HepG2 (cell line): ENCODE data around the gene RTP1. TPM values are rescaled to one million over a fixed set of nuclear protein-coding genes. Genes with fewer than 3 reads are reported as not detected.

Source experiments
- ATAC-seq: fragments of 200-7000 bp; cut with Tn5 transposase; 3 replicates; pipeline ENCODE4 v1.9.1; 2020; ENCODE audit warnings: mild to moderate bottlenecking, moderate library complexity
- BruUV-seq: library from RNA; stranded (reverse); fragments of 400-500 nt; replicated peaks from 2 replicates; lab custom pipeline; 2021; lab: Mats Ljungman, UMichigan
- CTCF ChIA-PET: fragments of 300-600 bp; formaldehyde crosslinking; extraction: SDS; loops from one replicate; lab custom pipeline; 2021; ENCODE audit warnings: low total read pairs, inconsistent platforms, low intra/inter-chr PET ratio; lab: Yijun Ruan, JAX
- POLR2A ChIA-PET: fragments of 350-600 bp; sonication (Branson Sonifier 250); formaldehyde crosslinking; loops from one replicate; lab custom pipeline; 2020; ENCODE audit warnings: antibody characterized with exemption, inconsistent platforms; lab: Yijun Ruan, JAX
- DNase-seq: peaks from one replicate; pipeline ENCODE4 v3.0.0-alpha.2; 2015; ENCODE audit warnings: low spot score
- FAIRE-seq: peaks from 3 replicates; lab custom pipeline; 2011; peaks lifted over from hg19 to GRCh38; lab: Jason Lieb, UNC
- H2AFZ ChIP-seq: one replicate; pipeline ENCODE4 v1.6.1; 2011; ENCODE audit warnings: low read length, inconsistent platforms
- H3K27ac ChIP-seq: fragments of 300-600 bp; 3 replicates; pipeline ENCODE4 v1.8.0; 2011; ENCODE audit warnings: mixed run types, mild to moderate bottlenecking, mixed read lengths, low read length, inconsistent platforms; ENCODE audit not compliant: insufficient read depth; ENCODE audit errors: extremely low read length
- H3K27me3 ChIP-seq, 2 experiments: fragments of 200-600 bp in 1 of 2; 2 replicates in 1 of 2; 3 replicates in 1 of 2; pipeline versions ENCODE4 v1.6.0 to v1.8.0; 2011; ENCODE audit warnings: low read length in 2 of 2, mild to moderate bottlenecking in 2 of 2, moderate library complexity in 2 of 2, inconsistent platforms in 1 of 2; ENCODE audit not compliant: insufficient read depth in 2 of 2, control insufficient read depth in 1 of 2
- H3K36me3 ChIP-seq, 2 experiments: fragments of 200-600 bp in 1 of 2; replicated peaks in 1 of 2; 2 replicates in 1 of 2; 3 replicates in 1 of 2; pipeline versions ENCODE4 v1.5.1 to v1.8.0; 2011; ENCODE audit warnings: low read length in 2 of 2, inconsistent platforms in 1 of 2; ENCODE audit not compliant: insufficient read depth in 2 of 2, control insufficient read depth in 1 of 2
- H3K4me1 ChIP-seq: 2 replicates; pipeline ENCODE4 v1.5.1; 2012; ENCODE audit warnings: low read length, inconsistent platforms; ENCODE audit not compliant: insufficient read depth
- H3K4me2 ChIP-seq: 2 replicates; pipeline ENCODE4 v1.6.0; 2011; ENCODE audit warnings: low read depth, low read length, inconsistent platforms
- H3K4me3 ChIP-seq, 3 experiments: fragments of 200-600 bp in 1 of 3; sonication (generic), shearing (Covaris generic) in 1 of 3; replicated peaks in 1 of 3; 2 replicates each; pipeline ENCODE4 v1.5.1; 2011 to 2016; ENCODE audit warnings: low read length in 3 of 3, inconsistent platforms in 2 of 3, low read depth in 2 of 3, mild to moderate bottlenecking in 2 of 3, control low read depth in 1 of 3, mixed read lengths in 1 of 3; ENCODE audit not compliant: insufficient read depth in 1 of 3
- H3K79me2 ChIP-seq: one replicate; pipeline ENCODE4 v1.6.1; 2011; ENCODE audit warnings: low read length, inconsistent platforms; ENCODE audit not compliant: insufficient read depth
- H3K9ac ChIP-seq: 2 replicates; pipeline ENCODE4 v1.6.0; 2011; ENCODE audit warnings: mild to moderate bottlenecking, low read depth, low read length, inconsistent platforms; ENCODE audit not compliant: insufficient read depth
- H3K9me3 ChIP-seq: 2 replicates; pipeline ENCODE4 v1.5.1; 2012; ENCODE audit warnings: mild to moderate bottlenecking, low read length
- H4K20me1 ChIP-seq: 2 replicates; pipeline ENCODE4 v1.6.0; 2011; ENCODE audit warnings: inconsistent platforms, mild to moderate bottlenecking, low read length, moderate library complexity; ENCODE audit not compliant: insufficient read depth
- DNMT3B ChIP-seq: conservative IDR thresholded peaks from 2 replicates; pipeline ENCODE4 v1.6.1; 2016; ENCODE audit warnings: missing biosample characterization, control low read depth
- EEA1 ChIP-seq: sonication (generic); formaldehyde crosslinking; IDR thresholded peaks from 2 replicates; pipeline ENCODE4 v1.5.1; 2020; ENCODE audit warnings: mild to moderate bottlenecking, missing genetic modification reagents, borderline replicate concordance
- EED ChIP-seq: sonication (generic); formaldehyde crosslinking; IDR thresholded peaks from 2 replicates; pipeline ENCODE4 v1.5.0; 2020; ENCODE audit warnings: mild to moderate bottlenecking, missing genetic modification reagents
- FOSL2 ChIP-seq: sonication (generic); formaldehyde crosslinking; IDR thresholded peaks from 2 replicates; pipeline ENCODE4 v1.4.0; 2020; ENCODE audit warnings: missing genetic modification reagents
- MLLT10 ChIP-seq: sonication (generic); formaldehyde crosslinking; IDR thresholded peaks from 2 replicates; pipeline ENCODE4 v1.4.0; 2020; ENCODE audit warnings: missing genetic modification reagents
- PAX8 ChIP-seq: sonication (generic); formaldehyde crosslinking; IDR thresholded peaks from 2 replicates; pipeline ENCODE4 v1.8.0; 2022; ENCODE audit warnings: mild to moderate bottlenecking, missing genetic modification reagents, borderline replicate concordance
- RBFOX2 ChIP-seq: fragments of 200-400 bp; formaldehyde crosslinking; IDR thresholded peaks from 2 replicates; pipeline ENCODE4 v1.6.1; 2017; ENCODE audit warnings: low read depth, mild to moderate bottlenecking, low read length
- RCOR2 ChIP-seq: IDR thresholded peaks from 2 replicates; pipeline ENCODE4 v1.6.1; 2016; ENCODE audit warnings: missing biosample characterization, missing genetic modification reagents
- SMAD3 ChIP-seq: sonication (generic); formaldehyde crosslinking; IDR thresholded peaks from 2 replicates; pipeline ENCODE4 v1.4.0; 2020; ENCODE audit warnings: missing genetic modification reagents
- SP140L ChIP-seq: sonication (generic); formaldehyde crosslinking; IDR thresholded peaks from 2 replicates; pipeline ENCODE4 v1.4.0; 2020; ENCODE audit warnings: missing genetic modification reagents, borderline replicate concordance
- SP2 ChIP-seq: sonication (generic); formaldehyde crosslinking; IDR thresholded peaks from 2 replicates; pipeline ENCODE4 v1.5.1; 2020; ENCODE audit warnings: mild to moderate bottlenecking, missing genetic modification reagents
- YEATS4 ChIP-seq: sonication (generic); formaldehyde crosslinking; IDR thresholded peaks from 2 replicates; pipeline ENCODE4 v1.4.0; 2020; ENCODE audit warnings: missing genetic modification reagents, borderline replicate concordance
- ZBTB1 ChIP-seq: sonication (generic); formaldehyde crosslinking; IDR thresholded peaks from 2 replicates; pipeline ENCODE4 v1.4.0; 2020; ENCODE audit warnings: missing genetic modification reagents, borderline replicate concordance
- ZMAT5 ChIP-seq: sonication (generic); formaldehyde crosslinking; IDR thresholded peaks from 2 replicates; pipeline ENCODE4 v1.5.0; 2020; ENCODE audit warnings: mild to moderate bottlenecking, low read depth, missing genetic modification reagents, borderline replicate concordance
- ZNF264 ChIP-seq: sonication (generic); formaldehyde crosslinking; IDR thresholded peaks from 2 replicates; pipeline ENCODE4 v1.4.0; 2020; ENCODE audit warnings: missing genetic modification reagents
- ZNF552 ChIP-seq: sonication (generic); formaldehyde crosslinking; IDR thresholded peaks from 2 replicates; pipeline ENCODE4 v1.9.0; 2022; ENCODE audit warnings: missing genetic modification reagents, mild to moderate bottlenecking, borderline replicate concordance
- ZNF607 ChIP-seq: sonication (generic); formaldehyde crosslinking; IDR thresholded peaks from 2 replicates; pipeline ENCODE4 v1.5.1; 2020; ENCODE audit warnings: missing genetic modification reagents, mild to moderate bottlenecking, borderline replicate concordance
- ZSCAN9 ChIP-seq: IDR thresholded peaks from 2 replicates; pipeline ENCODE4 v1.6.1; 2016; ENCODE audit warnings: borderline replicate concordance
- WGBS: methylation state at CpG from one replicate; pipeline ENCODE4 v1.1.6; 2017; ENCODE audit warnings: low lambda C conversion rate; 5-methylcytosine and 5-hydroxymethylcytosine counted together
- in situ Hi-C: cut with HindIII; loops from 2 replicates; pipeline ENCODE4 v1.10.0; 2017; ENCODE audit warnings: low pct_unique_long_range_greater_than_20kb; ENCODE audit not compliant: extremely low pct_ligation_motif_present
- intact Hi-C: fragments of 100-400 bp; cut with micrococcal nuclease; formaldehyde crosslinking; loops from one replicate; pipeline ENCODE4 v1.10.0; 2022; ENCODE audit not compliant: unreplicated experiment
- polyA plus RNA-seq, 8 experiments: library from polyadenylated mRNA; depleted of rRNA in 3 of 8; stranded (reverse) in 7 of 8; unstranded in 1 of 8; fragments of >200 nt; fragmentation: Illumina TruSeq in 4 of 8; extraction: Trizol in 4 of 8; gene quantifications; 2 replicates each; pipeline versions ENCODE4 v1.2.1 to v1.2.3, GENCODE V29; 2011 to 2016; ENCODE audit warnings: low read depth in 4 of 8, missing spikeins in 1 of 8, mixed read lengths in 1 of 8; ENCODE audit not compliant: insufficient read depth in 1 of 8
- total RNA-seq, 5 experiments: library from RNA; depleted of rRNA; stranded (reverse); fragments of >200 nt; fragmentation: Illumina TruSeq; extraction: Trizol; gene quantifications; 2 replicates each; pipeline ENCODE4 v1.2.3, GENCODE V29; 2016; ENCODE audit warnings: low read depth in 1 of 5
- TF ChIP-seq, protein P1 (sequence below): sonication (generic); formaldehyde crosslinking; IDR thresholded peaks from 2 replicates; pipeline ENCODE4 v1.5.1; 2020; ENCODE audit warnings: mild to moderate bottlenecking, missing genetic modification reagents, moderate library complexity
- TF ChIP-seq, protein P2 (sequence below): sonication (generic); formaldehyde crosslinking; IDR thresholded peaks from 2 replicates; pipeline ENCODE4 v1.5.1; 2020; ENCODE audit warnings: missing genetic modification reagents, mild to moderate bottlenecking, borderline replicate concordance

Gene RTP1
- total and polyA plus RNA-seq, 2 of the 13 experiments (the other 11 are each of a cell fraction or from before 2014, with no cell fraction given): not detected

DNA sequence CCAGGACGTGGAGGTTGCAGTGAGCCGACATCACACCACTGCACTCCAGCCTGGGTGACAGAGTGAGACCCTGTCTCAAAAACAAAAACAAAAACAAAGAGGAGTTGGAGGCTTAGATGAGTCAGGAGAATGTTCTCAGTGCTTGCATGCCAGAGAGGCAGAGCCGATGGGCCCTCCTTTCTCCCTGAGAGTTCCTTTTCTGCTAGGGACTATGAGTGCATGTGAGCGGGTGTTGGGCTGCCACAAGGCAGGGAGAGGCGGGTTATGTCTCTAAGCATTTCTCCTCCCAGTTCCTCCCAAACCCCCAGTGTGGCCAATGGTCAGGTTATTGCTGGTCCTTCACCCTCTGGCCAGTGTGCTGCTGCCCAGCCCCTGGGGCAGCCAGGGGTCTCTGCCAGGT, 45.1 kb downstream of the RTP1 start:
- POLR2A ChIA-PET: no interaction called here
- Histone ChIP-seq H2AFZ (no peak overlapping the region), H3K36me3 (no peaks in the 10 kb centered on the region), H3K9me3 (no peaks in the 10 kb centered on the region), H3K27ac (no peak overlapping the region), H3K27me3 (peaks cover 0 to 3% of the 10 kb centered on the region in 2 experiments; a peak in 1 of 5 replicates), H3K4me3 (no peak overlapping the region), H3K79me2 (no peaks in the 10 kb centered on the region), H3K4me2 (no peak overlapping the region), H3K4me1 (no peaks in the 10 kb centered on the region), H4K20me1 (no peaks in the 10 kb centered on the region), H3K9ac (no peak overlapping the region)
- in situ Hi-C loops: no loop called here
- ATAC-seq (no peak), FAIRE-seq (no peak), DNase-seq (no peak)
- intact Hi-C loops: no loop called here
- TF ChIP-seq PAX8 (CRISPR knock-in tag) (no peak), EEA1 (CRISPR knock-in tag) (no peak), YEATS4 (CRISPR knock-in tag) (no peak), ZMAT5 (CRISPR knock-in tag) (no peak), EED (CRISPR knock-in tag) (no peak), DNMT3B (no peak), MLLT10 (CRISPR knock-in tag) (no peak), RBFOX2 (no peak), ZNF264 (CRISPR knock-in tag) (no peak), FOSL2 (no peak), ZBTB1 (CRISPR knock-in tag) (no peak), RCOR2 (CRISPR knock-in tag) (no peak), ZSCAN9 (CRISPR knock-in tag) (no peak), ZNF607 (CRISPR knock-in tag) (no peak), SP2 (no peak), SP140L (CRISPR knock-in tag) (no peak), SMAD3 (CRISPR knock-in tag) (no peak), ZNF552 (CRISPR knock-in tag) (no peak)
- TF ChIP-seq, protein P1, sequence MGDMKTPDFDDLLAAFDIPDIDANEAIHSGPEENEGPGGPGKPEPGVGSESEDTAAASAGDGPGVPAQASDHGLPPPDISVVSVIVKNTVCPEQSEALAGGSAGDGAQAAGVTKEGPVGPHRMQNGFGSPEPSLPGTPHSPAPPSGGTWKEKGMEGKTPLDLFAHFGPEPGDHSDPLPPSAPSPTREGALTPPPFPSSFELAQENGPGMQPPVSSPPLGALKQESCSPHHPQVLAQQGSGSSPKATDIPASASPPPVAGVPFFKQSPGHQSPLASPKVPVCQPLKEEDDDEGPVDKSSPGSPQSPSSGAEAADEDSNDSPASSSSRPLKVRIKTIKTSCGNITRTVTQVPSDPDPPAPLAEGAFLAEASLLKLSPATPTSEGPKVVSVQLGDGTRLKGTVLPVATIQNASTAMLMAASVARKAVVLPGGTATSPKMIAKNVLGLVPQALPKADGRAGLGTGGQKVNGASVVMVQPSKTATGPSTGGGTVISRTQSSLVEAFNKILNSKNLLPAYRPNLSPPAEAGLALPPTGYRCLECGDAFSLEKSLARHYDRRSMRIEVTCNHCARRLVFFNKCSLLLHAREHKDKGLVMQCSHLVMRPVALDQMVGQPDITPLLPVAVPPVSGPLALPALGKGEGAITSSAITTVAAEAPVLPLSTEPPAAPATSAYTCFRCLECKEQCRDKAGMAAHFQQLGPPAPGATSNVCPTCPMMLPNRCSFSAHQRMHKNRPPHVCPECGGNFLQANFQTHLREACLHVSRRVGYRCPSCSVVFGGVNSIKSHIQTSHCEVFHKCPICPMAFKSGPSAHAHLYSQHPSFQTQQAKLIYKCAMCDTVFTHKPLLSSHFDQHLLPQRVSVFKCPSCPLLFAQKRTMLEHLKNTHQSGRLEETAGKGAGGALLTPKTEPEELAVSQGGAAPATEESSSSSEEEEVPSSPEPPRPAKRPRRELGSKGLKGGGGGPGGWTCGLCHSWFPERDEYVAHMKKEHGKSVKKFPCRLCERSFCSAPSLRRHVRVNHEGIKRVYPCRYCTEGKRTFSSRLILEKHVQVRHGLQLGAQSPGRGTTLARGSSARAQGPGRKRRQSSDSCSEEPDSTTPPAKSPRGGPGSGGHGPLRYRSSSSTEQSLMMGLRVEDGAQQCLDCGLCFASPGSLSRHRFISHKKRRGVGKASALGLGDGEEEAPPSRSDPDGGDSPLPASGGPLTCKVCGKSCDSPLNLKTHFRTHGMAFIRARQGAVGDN: no peak
- TF ChIP-seq, protein P2, sequence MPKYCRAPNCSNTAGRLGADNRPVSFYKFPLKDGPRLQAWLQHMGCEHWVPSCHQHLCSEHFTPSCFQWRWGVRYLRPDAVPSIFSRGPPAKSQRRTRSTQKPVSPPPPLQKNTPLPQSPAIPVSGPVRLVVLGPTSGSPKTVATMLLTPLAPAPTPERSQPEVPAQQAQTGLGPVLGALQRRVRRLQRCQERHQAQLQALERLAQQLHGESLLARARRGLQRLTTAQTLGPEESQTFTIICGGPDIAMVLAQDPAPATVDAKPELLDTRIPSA (CRISPR knock-in tag): no peak
- 96% methylated on average over 3 of the region's 5 CpGs for WGBS
- BruUV-seq: no TSS peak
- CTCF ChIA-PET: no interaction called here
